Measurements from ENCODE around the gene EDN1. TPM values are rescaled to one million over a fixed set of nuclear protein-coding genes. Genes with fewer than 3 reads are reported as not detected.

The EDN1 gene
- total RNA-seq, 1 donor from 2014 or later: 2.2 TPM

DNA sequence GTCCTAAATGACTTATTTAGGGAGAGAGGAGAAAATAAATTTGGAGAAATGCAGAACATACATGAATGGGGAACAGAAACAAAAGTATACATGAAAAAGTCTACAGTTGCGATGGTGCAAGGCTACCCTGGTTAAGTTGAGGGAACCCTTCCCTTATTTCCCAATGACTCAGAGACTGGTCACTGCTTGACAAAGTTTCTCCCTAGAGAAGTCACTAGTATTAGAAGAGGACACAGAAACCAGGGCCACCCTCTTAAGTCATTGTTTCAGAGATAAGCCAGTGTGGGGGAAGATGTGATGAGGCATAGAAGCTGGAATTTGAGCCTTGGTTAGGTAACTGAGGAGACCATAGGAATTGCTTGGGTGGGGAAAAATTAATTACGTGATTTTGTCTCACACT is 24.4 kb upstream of the EDN1 start:
- intact Hi-C loops (cut with DNase I): no loop called here
- ATAC-seq (ENCODE audit: poor library complexity) (peak; percentile 45), DNase-seq (no peak)

DNA sequence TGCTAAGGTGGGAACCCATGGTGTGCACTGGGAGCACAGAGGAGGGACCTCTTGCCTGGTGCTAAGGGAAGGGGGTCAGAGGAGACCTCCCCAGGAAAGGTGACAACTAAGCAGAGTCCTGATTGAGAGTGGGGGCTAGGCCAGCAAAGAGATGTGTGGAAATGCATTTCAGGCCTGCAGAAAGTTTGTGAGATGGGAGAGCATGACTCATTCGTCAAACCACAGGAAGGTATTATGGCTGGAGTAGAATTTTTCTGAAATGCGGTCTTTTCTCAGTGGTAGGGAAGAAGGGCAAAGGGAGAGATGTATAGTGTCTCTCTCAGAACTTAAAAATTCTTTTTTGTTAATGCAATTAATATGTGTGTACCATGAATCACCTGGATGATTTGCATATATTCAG is 23.6 kb upstream of the EDN1 start:
- no peak for ATAC-seq (ENCODE audit: poor library complexity)
- no peak for DNase-seq
- intact Hi-C loops (cut with DNase I): no loop called here

- ATAC-seq (ENCODE audit: poor library complexity): no peak
- intact Hi-C loops (cut with DNase I): no loop called here
Observed at GRCh38 chr6:12269110-12269509, 21.1 kb upstream of the EDN1 start.

DNA sequence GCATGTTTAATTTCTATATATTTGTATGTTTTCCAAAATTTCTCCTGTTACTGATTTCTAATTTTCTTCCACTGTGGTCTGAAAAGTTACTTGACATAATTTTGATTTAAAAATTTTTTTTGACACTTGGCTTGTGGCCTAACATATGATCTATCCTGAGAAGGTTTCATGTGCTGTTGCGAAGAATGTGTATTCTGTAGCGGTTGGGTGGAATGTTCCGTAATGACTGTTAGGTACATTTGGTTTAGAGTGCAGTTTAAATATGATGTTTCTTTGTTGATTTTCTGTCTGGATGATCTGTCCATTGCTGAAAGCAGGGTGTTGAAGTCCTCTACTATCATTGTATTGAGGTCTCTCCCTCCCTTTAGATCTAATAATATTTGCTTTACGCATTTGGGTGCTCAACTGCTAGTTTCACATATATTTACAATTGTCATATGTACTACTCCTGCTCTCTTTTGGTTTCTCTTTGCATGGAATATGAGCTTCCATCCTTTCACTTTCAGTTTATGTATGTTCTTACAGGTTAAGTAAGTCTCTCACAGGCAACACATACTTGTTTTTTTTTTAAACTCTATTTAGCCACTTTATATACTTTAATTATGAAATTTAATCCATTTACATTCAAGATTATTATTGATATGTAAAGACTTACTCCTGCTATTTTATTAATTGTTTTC is 19.5 kb upstream of the EDN1 start:
- ATAC-seq (ENCODE audit: poor library complexity): no peak
- intact Hi-C loops (cut with DNase I): no loop called here
- no peak for DNase-seq

More at GRCh38 chr6:12269110-12269509, 21.1 kb upstream of the EDN1 start:
- DNase-seq: no peak

- intact Hi-C loops (cut with DNase I): no loop called here
- ATAC-seq (ENCODE audit: poor library complexity): no peak
Observed at GRCh38 chr6:12271594-12271993, 18.6 kb upstream of the EDN1 start.

GRCh38 chr6:12271997-12272396 is 18.2 kb upstream of the EDN1 start:
- DNase-seq (no peak), ATAC-seq (ENCODE audit: poor library complexity) (no peak)
- intact Hi-C loops (cut with DNase I): no loop called here

More at GRCh38 chr6:12271594-12271993, 18.6 kb upstream of the EDN1 start:
- DNase-seq: no peak

DNA sequence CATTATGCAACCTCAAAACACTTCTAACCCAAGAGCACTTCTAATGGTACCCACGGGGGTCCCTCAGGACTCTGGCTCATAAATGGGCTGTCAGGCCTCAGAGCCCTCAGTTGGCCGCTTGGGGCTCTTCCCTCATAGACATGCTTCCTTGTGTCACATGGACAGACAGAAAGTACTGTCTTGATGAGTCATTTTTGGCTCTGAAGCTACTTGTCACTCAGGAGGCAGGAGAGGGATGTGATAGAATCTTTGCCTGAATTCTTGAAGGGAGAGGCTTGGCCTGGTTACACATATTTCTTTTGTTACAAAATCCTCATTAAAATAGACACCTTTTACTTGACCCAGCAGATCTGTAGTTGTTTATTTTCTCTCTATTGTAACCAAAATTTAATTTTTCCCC is 15.1 kb upstream of the EDN1 start:
- ATAC-seq (ENCODE audit: poor library complexity) (no peak), DNase-seq (no peak)
- intact Hi-C loops (cut with DNase I): no loop called here

GRCh38 chr6:12276930-12277315 is 13.2 kb upstream of the EDN1 start:
- ATAC-seq (ENCODE audit: poor library complexity) (no peak), DNase-seq (no peak)
- intact Hi-C loops (cut with DNase I): no loop called here

- DNase-seq (no peak), ATAC-seq (ENCODE audit: poor library complexity) (no peak)
- intact Hi-C loops (cut with DNase I): no loop called here
Observed at GRCh38 chr6:12277386-12277785, 12.8 kb upstream of the EDN1 start.

DNA sequence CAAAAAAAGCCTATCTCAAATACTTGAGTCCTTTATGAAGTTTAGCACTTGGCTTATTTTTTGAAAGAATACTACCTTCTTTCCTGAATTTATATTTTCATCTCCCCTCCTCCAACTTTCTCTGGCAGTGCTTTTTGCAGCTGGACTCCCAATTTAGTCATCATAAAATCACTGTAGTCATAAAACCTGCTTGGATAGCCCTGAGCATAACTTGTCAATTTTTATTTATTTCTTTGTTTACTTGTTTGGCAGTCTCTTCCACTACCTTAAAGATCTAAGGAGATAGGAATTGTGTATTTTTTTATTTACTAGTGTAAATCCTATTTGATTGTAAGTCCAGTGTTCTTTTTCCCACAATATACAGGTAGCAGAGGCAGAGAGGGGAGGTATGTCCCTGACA is 11.2 kb upstream of the EDN1 start:
- intact Hi-C loops (cut with DNase I): no loop called here
- DNase-seq (no peak), ATAC-seq (ENCODE audit: poor library complexity) (no peak)

GRCh38 chr6:12279322-12280091 is 10.7 kb upstream of the EDN1 start:
- no peak for ATAC-seq (ENCODE audit: poor library complexity)
- intact Hi-C loops (cut with DNase I): no loop called here
- DNase-seq: no peak

- no peak for ATAC-seq (ENCODE audit: poor library complexity)
- DNase-seq: no peak
- intact Hi-C loops (cut with DNase I): no loop called here
Observed at GRCh38 chr6:12280458-12280857, 9.7 kb upstream of the EDN1 start.

DNA sequence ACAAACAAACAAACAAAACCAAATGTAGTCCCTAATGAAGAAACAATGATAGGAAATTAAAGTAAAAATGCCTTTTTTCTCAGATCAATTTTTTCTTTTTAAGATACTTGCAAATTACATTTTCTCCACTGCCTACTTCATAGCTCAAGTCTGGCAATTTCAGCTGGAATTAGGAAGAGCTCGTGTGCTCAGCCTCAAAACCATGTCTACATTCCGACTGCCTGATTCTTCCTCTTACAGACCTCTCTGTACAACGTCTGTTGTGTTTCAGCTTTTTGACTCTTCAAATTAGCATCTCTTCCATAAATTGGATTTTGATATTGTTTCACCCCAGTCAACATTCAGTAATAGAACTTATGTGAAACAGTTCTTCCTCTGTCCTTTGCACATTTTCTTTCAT is 9.3 kb upstream of the EDN1 start:
- intact Hi-C loops (cut with DNase I): no loop called here
- DNase-seq: no peak
- no peak for ATAC-seq (ENCODE audit: poor library complexity)

DNA sequence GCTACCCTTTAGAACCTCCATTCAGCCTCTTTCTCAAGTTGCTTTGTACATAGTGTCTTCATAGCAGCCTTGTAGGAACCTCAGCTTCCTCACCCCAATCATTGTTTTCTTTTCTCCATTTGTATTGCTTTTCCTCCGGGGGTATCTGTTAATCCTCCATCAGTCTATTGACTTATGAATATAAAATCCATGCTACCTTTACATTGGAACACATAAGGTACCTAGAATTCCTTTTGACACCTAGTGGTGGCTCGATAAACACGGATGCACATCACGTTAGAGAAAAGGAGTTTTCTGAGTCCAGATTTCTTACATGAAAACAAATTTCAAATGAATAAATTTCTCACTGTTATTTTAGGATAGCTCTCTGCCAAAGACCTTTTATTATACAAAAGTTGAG is 6.3 kb upstream of the EDN1 start:
- ATAC-seq (ENCODE audit: poor library complexity): no peak
- DNase-seq: no peak
- intact Hi-C loops (cut with DNase I): no loop called here

- no peak for ATAC-seq (ENCODE audit: poor library complexity)
- intact Hi-C loops (cut with DNase I): loop anchor here (5.0 kb wide), 1 partner anchor 699 kb away; no protein-coding TSS in a partner anchor
- no peak for DNase-seq
Observed at GRCh38 chr6:12286373-12287110, 3.6 kb upstream of the EDN1 start.

GRCh38 chr6:12288211-12288618 is 1.9 kb upstream of the EDN1 start:
- intact Hi-C loops (cut with DNase I): loop anchor here (5.0 kb wide), 1 partner anchor 701 kb away; no protein-coding TSS in a partner anchor
- ATAC-seq (ENCODE audit: poor library complexity) (no peak), DNase-seq (no peak)

DNA sequence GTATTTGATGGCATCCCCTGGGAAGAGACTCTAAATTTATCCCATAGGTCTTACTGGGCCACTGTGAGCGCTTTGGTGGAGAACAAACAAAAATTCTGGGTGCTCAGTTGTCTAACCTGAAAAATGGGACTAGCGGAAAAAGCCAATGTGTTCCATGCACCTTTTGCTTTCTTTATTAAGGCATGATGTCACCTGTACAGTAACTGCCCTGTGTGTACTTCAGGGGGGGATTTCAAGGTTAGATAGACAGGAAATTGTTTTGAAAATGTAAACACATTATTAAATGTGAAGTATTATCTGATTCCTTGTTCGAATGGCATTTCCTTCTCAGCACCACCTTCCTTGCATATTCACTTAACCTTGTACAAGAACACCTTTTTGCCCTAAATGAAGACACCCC is 1.2 kb upstream of the EDN1 start:
- ATAC-seq (ENCODE audit: poor library complexity) (no peak), DNase-seq (no peak)
- intact Hi-C loops (cut with DNase I): loop anchor here (5.0 kb wide), 1 partner anchor 702 kb away; no protein-coding TSS in a partner anchor

DNA sequence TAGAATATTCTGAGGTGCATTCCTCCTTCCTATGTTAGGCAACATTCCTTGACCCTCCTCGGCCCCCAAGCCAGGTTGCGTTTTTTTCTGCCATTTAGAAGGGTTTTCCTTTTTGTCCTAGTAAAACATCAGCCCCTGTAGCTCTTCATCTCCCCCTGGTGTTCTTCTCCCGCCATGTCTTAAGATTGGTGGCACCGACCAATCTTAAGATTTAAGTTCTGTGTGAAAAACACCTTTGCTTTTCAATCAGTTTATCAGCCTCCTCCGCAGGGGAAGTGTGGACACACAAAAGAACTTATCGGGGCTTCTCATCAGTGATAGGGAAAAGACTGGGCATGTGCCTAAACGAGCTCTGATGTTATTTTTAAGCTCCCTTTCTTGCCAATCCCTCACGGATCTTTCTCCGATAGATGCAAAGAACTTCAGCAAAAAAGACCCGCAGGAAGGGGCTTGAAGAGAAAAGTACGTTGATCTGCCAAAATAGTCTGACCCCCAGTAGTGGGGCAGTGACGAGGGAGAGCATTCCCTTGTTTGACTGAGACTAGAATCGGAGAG is 719 bp upstream of the EDN1 start:
- peak; percentile 63 for ATAC-seq (ENCODE audit: poor library complexity)
- DNase-seq: no peak
- intact Hi-C loops (cut with DNase I): loop anchor here (5.0 kb wide), 1 partner anchor 702 kb away; no protein-coding TSS in a partner anchor

All from Right ventricle myocardium superior (tissue), 1 donor.